GM18502 (cell line): Measurements from ENCODE around the gene BICD1.
"Not testable (repeated sequence)": the region's sequence is repeated elsewhere in the genome, so short reads cannot be mapped to it uniquely, and the experiment has no call there.

Experiments used
- ATAC-seq: cut with Tn5 transposase; IDR thresholded peaks from one replicate; pipeline ENCODE4 v1.9.1; 2021; ENCODE audit warnings: mild to moderate bottlenecking; ENCODE audit not compliant: unreplicated experiment, poor library complexity

Gene BICD1

DNA sequence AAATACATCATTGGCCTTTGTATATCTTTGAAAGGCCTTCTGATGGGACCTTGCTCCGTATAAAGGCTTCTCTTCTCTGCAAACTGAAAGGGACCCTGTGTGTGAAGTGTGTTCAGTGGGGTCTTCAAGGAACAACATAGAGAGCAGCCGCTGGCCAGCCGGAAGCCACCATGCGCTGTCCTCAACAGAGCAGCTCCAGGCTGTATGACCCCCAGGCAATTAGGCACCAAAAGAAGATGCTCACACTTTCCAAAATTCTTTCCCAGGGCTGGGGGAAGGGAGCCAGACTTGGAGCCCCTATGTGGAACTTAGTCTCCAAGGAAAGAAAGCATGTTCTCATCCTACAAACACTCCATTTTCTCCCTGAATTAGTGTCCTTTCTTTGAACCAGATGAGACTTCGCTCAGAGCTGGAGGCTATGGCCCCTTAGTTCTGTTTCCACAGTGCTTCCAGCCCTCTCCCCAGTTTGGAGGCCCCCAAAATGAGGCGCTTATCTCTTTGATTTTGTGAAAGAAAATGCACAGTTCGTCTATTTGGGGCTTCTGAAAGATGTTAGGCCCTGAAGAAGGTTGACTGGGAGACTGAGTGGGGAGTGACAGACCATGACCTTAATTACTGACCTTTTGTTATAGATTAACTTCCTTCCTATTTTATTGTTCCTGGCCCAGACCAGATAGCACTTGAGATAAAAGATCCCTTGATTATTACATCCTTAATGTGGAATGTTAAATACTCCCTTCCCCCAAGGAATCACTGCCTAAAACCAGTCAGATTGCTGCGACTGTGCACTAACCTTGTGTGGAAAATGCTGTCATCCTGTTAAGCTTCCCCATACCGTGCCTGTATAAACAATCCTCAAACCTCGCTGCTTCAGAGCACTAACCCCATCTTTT is 164.4 kb downstream of the BICD1 start:
- no peak for ATAC-seq

DNA sequence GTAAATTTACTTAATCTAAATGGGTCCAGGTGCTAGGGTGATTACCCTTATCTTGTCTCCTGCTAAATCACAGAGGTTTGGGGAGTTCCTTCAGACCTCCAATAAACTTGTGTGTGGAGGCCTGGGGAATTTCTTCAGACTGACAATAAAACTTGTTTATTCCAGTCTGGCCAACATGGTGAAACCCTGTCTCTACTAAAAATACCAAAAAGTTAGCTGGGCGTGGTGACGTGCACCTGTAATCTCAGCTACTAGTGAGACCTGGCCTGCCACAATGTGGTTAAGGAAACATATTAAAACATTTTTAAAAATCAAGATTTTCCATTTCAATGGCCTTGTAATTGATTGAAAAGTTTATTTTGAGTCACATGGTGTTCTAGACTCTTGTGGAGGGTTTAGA is 165.8 kb downstream of the BICD1 start:
- ATAC-seq, result no peak

DNA sequence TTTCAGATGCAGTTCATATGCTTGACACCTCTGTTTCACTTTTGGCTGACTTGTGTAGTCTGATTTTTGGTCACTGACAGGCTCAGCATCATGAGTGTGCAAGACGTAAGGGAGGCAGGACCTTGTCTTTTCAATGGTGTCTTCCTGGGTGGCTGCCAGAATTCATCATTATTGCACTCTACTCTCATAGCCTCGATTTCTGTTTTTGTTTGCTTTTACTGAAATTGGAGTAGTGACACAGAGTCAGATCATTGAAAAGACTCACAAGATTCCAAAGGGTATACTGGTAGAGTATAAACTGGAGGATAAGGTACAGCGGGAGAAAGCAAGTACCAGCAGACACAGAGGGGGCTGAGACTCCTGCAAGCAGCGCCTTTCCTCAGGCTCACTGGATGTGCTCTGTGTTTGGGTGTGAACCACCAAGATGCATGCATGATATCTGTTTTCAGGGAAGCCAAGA is 166.4 kb downstream of the BICD1 start:
- ATAC-seq, result peak; percentile 56

- ATAC-seq, result peak; percentile 70
Observed at GRCh38 chr12:32273712-32274111, 167.1 kb downstream of the BICD1 start.

DNA sequence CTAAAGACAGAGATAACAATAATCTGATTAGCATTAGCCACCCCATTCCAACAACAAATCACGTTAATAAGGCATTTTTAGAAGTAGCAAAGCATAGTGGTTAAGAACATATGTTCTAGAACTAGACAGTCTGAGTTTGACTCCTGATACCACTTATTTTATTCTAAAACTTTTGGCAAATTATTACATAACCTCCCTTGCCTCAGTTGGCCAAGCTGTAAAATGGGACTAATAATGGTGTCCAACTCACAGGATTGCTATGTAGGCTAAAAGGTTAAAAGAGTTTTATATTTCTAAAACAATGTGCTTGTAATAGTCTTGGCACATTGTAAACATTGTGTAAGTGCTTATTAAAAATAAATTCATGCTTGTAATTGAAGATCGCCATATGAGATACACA is 168.0 kb downstream of the BICD1 start:
- ATAC-seq, result no peak

DNA sequence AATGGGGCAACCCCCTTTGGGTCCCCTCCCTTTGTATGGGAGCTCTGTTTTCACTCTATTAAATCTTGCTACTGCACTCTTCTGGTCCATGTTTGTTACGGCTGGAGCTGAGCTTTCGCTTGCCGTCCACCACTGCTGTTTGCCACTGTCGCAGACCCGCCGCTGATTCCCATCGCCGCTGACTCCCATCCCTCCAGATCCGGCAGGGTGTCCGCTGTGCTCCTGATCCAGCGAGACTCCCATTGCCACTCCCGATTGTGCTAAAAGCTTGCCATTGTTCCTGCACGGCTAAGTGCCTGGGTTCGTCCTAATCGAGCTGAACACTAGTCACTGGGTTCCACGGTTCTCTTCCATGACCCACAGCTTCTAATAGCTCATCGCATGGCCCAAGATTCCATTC is 168.9 kb downstream of the BICD1 start:
- ATAC-seq, result not testable (repeated sequence)

- ATAC-seq, result no peak
Observed at GRCh38 chr12:32277774-32278173, 171.1 kb downstream of the BICD1 start.

GRCh38 chr12:32281098-32281497 is 174.5 kb downstream of the BICD1 start:
- no peak for ATAC-seq

- no peak for ATAC-seq
Observed at GRCh38 chr12:32284561-32284960, 177.9 kb downstream of the BICD1 start.

- ATAC-seq, result no peak
Observed at GRCh38 chr12:32285021-32285420, 178.4 kb downstream of the BICD1 start.

- no peak for ATAC-seq
Observed at GRCh38 chr12:32285489-32285888, 178.8 kb downstream of the BICD1 start.

GRCh38 chr12:32290411-32290810 is 183.8 kb downstream of the BICD1 start:
- ATAC-seq, result no peak

DNA sequence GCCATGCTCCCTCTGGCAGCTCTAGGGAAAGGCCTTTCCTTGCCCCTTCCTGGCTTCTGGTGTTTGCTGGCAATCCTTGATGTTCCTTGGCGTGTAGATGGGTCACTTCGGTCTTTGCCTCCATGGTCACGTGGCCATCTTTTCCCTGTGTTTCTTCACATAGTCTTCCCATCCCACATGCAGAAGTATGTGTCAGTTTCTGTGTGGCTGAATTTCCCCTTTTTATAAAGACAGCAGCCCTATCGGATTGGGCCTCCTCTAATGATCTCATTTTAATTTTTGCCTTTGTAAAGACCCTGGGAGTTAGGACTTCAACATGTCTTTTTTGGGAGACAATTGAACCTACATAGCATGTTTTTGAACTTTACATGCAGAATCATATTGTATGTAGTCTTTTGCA is 185.5 kb downstream of the BICD1 start:
- ATAC-seq, result no peak

DNA sequence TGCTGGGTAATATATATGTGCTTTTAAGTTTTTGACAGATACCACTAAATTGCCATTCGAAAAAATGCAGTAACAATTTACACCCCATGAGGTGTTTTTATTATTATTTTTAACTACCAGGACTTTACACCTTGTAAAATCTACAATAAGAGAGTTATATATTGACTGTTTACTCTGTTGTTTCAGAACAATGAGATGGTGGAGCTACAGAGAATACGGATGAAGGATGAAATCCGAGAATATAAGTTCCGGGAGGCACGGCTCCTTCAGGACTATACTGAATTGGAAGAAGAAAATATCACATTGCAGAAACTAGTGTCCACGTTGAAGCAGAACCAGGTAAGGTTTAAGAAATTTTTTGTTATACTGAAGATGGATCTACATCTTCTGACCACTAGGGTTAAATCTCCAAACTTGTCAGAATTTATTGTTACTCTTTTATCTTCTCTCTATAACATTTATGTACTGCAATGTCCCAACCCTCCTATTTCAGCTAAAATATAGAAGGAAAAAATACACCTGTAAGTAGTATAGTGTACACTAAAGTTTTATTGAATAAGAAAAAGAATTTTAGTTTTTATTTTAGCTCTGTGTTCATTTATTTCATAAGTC is 187.3 kb downstream of the BICD1 start:
- ATAC-seq, result no peak

DNA sequence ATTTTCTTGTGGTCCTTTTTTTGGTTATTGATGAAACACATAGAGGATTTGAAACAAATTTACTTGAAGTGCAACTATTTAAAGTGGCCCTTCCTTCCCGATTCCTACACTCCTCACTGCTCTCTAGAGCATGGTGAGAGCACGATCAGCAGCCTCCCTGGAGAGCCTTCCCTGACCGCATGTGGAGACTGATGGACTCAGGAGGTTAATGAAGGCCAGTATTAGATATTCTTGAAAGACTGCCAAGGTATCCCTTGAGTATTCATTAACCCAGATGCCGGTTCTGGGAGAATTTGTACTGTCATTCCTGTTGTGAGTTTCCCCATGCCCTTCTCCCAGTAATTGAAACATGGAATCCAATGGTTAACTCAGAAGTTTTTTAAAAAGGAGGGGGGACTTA is 189.9 kb downstream of the BICD1 start:
- ATAC-seq, result no peak

DNA sequence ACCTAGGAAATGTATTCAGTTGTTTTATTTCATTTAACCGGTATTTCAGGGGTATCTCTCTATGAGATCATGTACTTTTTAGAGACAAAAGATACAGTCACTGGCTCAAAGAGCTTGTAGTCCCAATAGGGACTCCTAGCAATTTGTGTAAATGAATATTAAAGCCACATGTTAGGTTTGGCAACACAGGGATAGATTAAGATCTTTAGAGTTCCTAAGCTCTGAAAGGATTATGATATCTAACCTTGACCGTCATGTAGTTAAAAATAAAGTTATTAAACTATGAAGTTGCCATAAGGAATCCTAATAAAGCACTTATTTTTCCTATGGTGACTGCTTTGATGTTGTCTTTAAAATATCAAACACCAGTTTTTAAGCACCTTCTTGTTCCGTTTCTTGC is 192.3 kb downstream of the BICD1 start:
- no peak for ATAC-seq

DNA sequence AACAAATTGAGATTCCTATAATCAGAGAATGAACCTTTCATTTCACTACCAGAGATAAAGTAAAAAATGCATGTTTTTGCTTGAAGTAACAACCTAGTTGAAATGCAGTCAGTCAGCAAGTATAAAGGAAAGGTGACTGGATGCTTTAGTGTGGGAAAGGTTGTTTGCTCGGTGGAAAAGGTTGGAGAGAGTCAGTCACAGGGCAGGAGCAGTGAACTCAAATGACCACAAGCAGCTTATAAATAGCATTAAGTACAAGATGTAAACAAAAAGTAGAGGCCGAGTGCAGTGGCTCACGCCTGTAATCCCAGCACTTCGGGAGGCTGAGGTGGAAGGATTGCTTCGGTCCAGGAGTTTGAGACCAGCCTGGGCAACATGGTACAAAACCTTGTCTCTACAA is 194.6 kb downstream of the BICD1 start:
- ATAC-seq, result no peak

GRCh38 chr12:32302218-32303173 is 195.8 kb downstream of the BICD1 start:
- peak; percentile 82 for ATAC-seq

GRCh38 chr12:32303174-32303549 is 196.5 kb downstream of the BICD1 start:
- no peak for ATAC-seq

DNA sequence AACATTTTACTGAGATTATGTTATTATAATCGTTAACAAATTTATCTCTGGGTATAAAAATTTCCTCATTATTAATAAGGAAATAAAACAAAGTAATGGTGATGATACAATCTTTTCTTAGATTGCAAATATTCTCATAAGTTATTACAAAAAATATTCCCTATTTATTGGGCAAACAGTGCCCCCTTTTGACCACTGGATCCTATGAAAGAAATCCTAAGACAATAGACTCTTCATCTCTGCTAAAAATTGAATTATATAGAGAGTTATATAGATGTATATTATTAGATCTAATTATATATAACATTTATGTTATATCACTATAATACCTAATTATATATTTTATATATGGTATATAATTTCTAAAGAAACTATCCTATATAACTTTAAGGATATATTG is 198.5 kb downstream of the BICD1 start:
- no peak for ATAC-seq

GRCh38 chr12:32307326-32307725 is 200.7 kb downstream of the BICD1 start:
- no peak for ATAC-seq
